Measurements from ENCODE around the gene CTCFL.

Gene CTCFL

GRCh38 chr20:57536120-57536708 is 11.3 kb upstream of the CTCFL start:
- DNase-seq (ENCODE audit: insufficient read length, low spot score) (no peak), FAIRE-seq (no peak)
- no peak for TF ChIP-seq POLR2A (IDR thresholded peaks at IDR 0.05; ENCODE audit: low read depth, low read length)

- FAIRE-seq (no peak), DNase-seq (ENCODE audit: insufficient read length, low spot score) (no peak)
- no peak for TF ChIP-seq POLR2A (IDR thresholded peaks at IDR 0.05; ENCODE audit: low read depth, low read length)
These were observed 10.4 kb upstream of the CTCFL start for GRCh38 chr20:57535297-57535696.

- TF ChIP-seq POLR2A (IDR thresholded peaks at IDR 0.05; ENCODE audit: low read depth, low read length) = no peak
- FAIRE-seq (no peak), DNase-seq (ENCODE audit: insufficient read length, low spot score) (no peak)
These were observed 7.2 kb upstream of the CTCFL start for GRCh38 chr20:57532104-57532503.

- no peak for TF ChIP-seq POLR2A (IDR thresholded peaks at IDR 0.05; ENCODE audit: low read depth, low read length)
- DNase-seq (ENCODE audit: insufficient read length, low spot score) (no peak), FAIRE-seq (no peak)
These were observed 5.5 kb upstream of the CTCFL start for GRCh38 chr20:57530327-57530981.

GRCh38 chr20:57529810-57530209 is 4.9 kb upstream of the CTCFL start:
- FAIRE-seq (no peak), DNase-seq (ENCODE audit: insufficient read length, low spot score) (no peak)
- no peak for TF ChIP-seq POLR2A (IDR thresholded peaks at IDR 0.05; ENCODE audit: low read depth, low read length)

GRCh38 chr20:57529160-57529585 is 4.2 kb upstream of the CTCFL start:
- DNase-seq (ENCODE audit: insufficient read length, low spot score) = no peak
- no peak for TF ChIP-seq POLR2A (IDR thresholded peaks at IDR 0.05; ENCODE audit: low read depth, low read length)
- no peak for FAIRE-seq

- no peak for FAIRE-seq
These were observed 3.2 kb upstream of the CTCFL start for GRCh38 chr20:57528148-57528547.

GRCh38 chr20:57527728-57528127 is 2.8 kb upstream of the CTCFL start:
- no peak for TF ChIP-seq POLR2A (IDR thresholded peaks at IDR 0.05; ENCODE audit: low read depth, low read length)
- no peak for FAIRE-seq
- DNase-seq (ENCODE audit: insufficient read length, low spot score) = no peak

More at GRCh38 chr20:57528148-57528547, 3.2 kb upstream of the CTCFL start:
- no peak for TF ChIP-seq POLR2A (IDR thresholded peaks at IDR 0.05; ENCODE audit: low read depth, low read length)
- DNase-seq (ENCODE audit: insufficient read length, low spot score) = no peak

GRCh38 chr20:57526885-57527460 is 2.0 kb upstream of the CTCFL start:
- no peak for TF ChIP-seq POLR2A (IDR thresholded peaks at IDR 0.05; ENCODE audit: low read depth, low read length)
- FAIRE-seq (no peak), DNase-seq (ENCODE audit: insufficient read length, low spot score) (no peak)

- FAIRE-seq = no peak
- no peak for DNase-seq (ENCODE audit: insufficient read length, low spot score)
- no peak for TF ChIP-seq POLR2A (IDR thresholded peaks at IDR 0.05; ENCODE audit: low read depth, low read length)
These were observed 1.3 kb upstream of the CTCFL start for GRCh38 chr20:57526087-57526884.

- FAIRE-seq = no peak
- no peak for TF ChIP-seq POLR2A (IDR thresholded peaks at IDR 0.05; ENCODE audit: low read depth, low read length)
- DNase-seq (ENCODE audit: insufficient read length, low spot score) = no peak
These were observed 567 bp upstream of the CTCFL start for GRCh38 chr20:57525328-57526086.

- no peak for FAIRE-seq
- no peak for DNase-seq (ENCODE audit: insufficient read length, low spot score)
- TF ChIP-seq POLR2A (IDR thresholded peaks at IDR 0.05; ENCODE audit: low read depth, low read length) = no peak
These were observed 1.2 kb downstream of the CTCFL start for GRCh38 chr20:57523782-57524181.

- no peak for DNase-seq (ENCODE audit: insufficient read length, low spot score)
- no peak for TF ChIP-seq POLR2A (IDR thresholded peaks at IDR 0.05; ENCODE audit: low read depth, low read length)
- FAIRE-seq = no peak
These were observed 2.4 kb downstream of the CTCFL start for GRCh38 chr20:57522380-57523140.

All from H54 (cell line).